Mucosa of stomach (tissue), 1 donor: Measurements from ENCODE around the gene SPNS3.

Source experiments
- H3K27me3 ChIP-seq: one replicate; pipeline ENCODE4 v1.7.0; 2013; ENCODE audit warnings: mild to moderate bottlenecking, low read length; ENCODE audit not compliant: control insufficient read depth, insufficient read depth
- H3K36me3 ChIP-seq: one replicate; pipeline ENCODE4 v1.7.0; 2013; ENCODE audit warnings: low read length; ENCODE audit not compliant: control insufficient read depth, insufficient read depth
- H3K4me1 ChIP-seq: one replicate; pipeline ENCODE4 v1.7.0; 2013; ENCODE audit warnings: mild to moderate bottlenecking, low read length; ENCODE audit not compliant: control insufficient read depth, insufficient read depth
- H3K4me3 ChIP-seq: one replicate; pipeline ENCODE4 v1.7.0; 2013; ENCODE audit warnings: low read length
- H3K9ac ChIP-seq: one replicate; pipeline ENCODE4 v1.7.0; 2013; ENCODE audit warnings: mild to moderate bottlenecking, low read length, moderate library complexity
- H3K9me3 ChIP-seq: one replicate; pipeline ENCODE4 v1.7.0; 2013; ENCODE audit warnings: mild to moderate bottlenecking, low read length, moderate library complexity; ENCODE audit not compliant: control insufficient read depth
- donor health status: Pancreatic carcinoma.

The SPNS3 gene

GRCh38 chr17:4450710-4451316 lies 17.1 kb downstream of the SPNS3 start:
- no peak overlapping the region for H3K9ac ChIP-seq
- H3K9me3 ChIP-seq: no peaks in the 10 kb centered on the region
- H3K36me3 ChIP-seq: no peaks in the 10 kb centered on the region
- H3K27me3 ChIP-seq: peaks cover 7% of the 10 kb centered on the region
- H3K4me3 ChIP-seq: no peak overlapping the region
- H3K4me1 ChIP-seq: peaks cover 14% of the 10 kb centered on the region

DNA sequence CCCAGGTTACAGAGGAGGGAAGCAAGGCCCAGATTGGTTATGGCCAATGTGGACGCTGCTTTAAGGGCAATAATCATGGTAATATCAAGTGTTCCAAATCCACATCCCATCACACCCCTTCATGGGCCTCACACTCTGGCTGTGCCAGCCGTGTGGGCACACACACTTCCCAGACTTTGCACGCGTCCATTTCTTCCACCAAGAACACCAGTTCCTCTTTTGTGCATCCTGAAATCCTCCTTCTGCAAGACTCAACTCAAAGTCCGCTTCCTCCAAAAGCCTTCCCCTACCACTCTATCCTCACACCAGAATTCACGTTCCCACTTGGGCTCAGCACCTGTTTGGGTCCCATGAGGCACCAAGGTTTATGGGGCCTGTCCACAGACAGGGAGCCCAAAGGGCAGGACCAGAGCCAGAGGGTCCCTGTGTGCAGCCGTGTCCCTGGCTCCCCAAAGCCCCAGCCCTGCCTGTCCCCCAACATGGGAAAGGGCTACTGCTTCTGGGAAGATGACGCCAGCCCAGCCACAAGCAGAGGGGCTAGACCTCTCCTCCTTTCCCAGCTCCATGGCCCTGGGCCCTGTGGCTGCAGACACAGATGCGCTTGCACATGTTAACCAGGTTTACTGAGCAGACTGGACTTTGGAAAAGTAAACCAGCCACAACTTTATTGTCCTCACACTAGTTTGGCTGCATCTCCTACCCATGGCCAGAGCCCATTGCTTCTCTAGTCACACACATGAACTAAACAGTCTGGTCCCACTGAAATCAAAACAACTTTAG lies 20.3 kb downstream of the SPNS3 start:
- Histone ChIP-seq H3K36me3 (no peaks in the 10 kb centered on the region), H3K9ac (no peak overlapping the region), H3K4me1 (peaks cover 14% of the 10 kb centered on the region), H3K27me3 (no peaks in the 10 kb centered on the region), H3K4me3 (no peak overlapping the region), H3K9me3 (no peaks in the 10 kb centered on the region)

DNA sequence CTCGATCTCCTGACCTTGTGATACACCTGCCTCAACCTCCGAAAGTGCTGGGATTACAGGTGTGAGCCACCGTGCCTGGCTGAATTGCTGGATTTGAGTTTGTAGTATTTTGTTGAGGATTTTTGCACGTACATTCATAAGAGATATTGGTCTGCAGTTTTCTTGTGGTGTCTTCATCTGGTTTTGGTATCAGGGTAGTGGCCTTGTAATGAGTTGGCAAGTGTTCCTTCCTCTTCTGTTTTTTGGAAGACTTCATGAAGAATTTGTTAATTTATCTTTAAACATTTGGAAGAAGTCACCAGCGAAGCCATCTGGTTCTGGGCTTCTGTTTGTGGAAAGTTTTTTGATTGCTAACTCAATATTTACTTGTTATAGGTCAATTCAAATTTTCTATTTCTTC lies 26.9 kb downstream of the SPNS3 start:
- Histone ChIP-seq H3K27me3 (no peaks in the 10 kb centered on the region), H3K4me1 (no peaks in the 10 kb centered on the region), H3K9me3 (no peaks in the 10 kb centered on the region), H3K9ac (no peak overlapping the region), H3K36me3 (no peaks in the 10 kb centered on the region), H3K4me3 (no peak overlapping the region)

- Histone ChIP-seq H3K9ac (no peak overlapping the region), H3K36me3 (no peaks in the 10 kb centered on the region), H3K27me3 (no peaks in the 10 kb centered on the region), H3K9me3 (no peaks in the 10 kb centered on the region), H3K4me1 (no peaks in the 10 kb centered on the region), H3K4me3 (no peak overlapping the region)
These were observed 30.2 kb downstream of the SPNS3 start for GRCh38 chr17:4463818-4464476.

DNA sequence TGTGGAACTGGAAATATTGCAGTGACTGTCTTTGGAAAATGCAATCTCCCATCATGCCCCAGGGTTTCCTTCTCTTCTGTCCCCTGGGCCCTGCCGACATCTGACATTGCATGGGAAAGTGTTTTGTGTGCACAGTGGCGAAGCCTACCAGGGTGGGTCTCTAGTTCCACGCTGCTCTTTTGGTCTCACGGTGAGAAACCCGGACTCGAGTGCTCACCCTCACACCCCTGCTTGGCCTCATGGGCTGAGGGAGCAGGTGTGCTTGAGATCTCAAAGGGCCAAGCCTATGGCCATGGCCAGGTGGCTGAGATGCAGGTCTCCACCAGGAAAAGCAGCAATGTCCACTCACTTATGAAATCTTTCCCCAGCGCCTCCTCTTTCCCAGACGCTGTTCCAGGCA lies 32.0 kb downstream of the SPNS3 start:
- H3K36me3 ChIP-seq: no peaks in the 10 kb centered on the region
- H3K4me3 ChIP-seq: no peak overlapping the region
- H3K9me3 ChIP-seq: no peaks in the 10 kb centered on the region
- no peaks in the 10 kb centered on the region for H3K27me3 ChIP-seq
- no peak overlapping the region for H3K9ac ChIP-seq
- no peaks in the 10 kb centered on the region for H3K4me1 ChIP-seq

DNA sequence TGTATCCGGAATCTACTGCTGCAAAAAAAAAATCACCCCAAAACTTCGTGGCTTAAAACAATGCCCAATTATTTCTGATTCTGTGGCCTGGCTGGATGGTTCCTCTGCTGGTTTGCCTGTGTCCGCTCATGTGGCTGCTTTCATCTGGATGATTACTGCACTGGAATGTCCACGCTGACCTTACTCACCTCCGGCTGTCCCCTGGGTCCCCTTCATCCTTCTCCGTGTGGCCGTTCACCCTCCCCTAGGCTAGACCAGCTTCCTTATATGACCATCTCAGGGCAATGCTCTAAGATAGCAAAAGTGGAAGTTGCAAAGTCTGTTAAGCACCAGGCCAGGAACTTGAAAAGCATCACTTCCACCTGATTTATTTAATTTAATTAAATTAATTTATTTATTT lies 33.5 kb downstream of the SPNS3 start:
- Histone ChIP-seq H3K27me3 (no peaks in the 10 kb centered on the region), H3K4me1 (no peaks in the 10 kb centered on the region), H3K9me3 (no peaks in the 10 kb centered on the region), H3K9ac (no peak overlapping the region), H3K36me3 (no peaks in the 10 kb centered on the region), H3K4me3 (no peak overlapping the region)

DNA sequence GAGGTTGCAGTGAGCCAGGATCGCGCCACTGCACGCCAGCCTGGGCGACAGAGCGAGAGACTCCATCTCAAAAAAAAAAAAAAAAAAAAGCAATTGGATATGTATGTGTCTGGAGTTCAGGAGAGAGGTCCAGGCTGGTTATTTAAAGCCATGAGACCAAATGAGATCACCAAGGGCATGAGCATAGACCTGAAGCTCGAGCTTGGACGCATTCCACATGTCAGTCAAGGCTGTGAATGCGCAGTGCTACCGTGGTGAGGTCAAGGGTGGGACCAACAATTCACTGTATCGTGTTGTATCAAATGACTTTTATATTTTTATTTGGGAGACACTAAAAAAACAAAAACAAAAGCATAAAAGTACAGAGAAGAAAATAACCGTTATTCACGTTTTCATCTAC lies 35.8 kb downstream of the SPNS3 start:
- Histone ChIP-seq H3K36me3 (no peaks in the 10 kb centered on the region), H3K4me3 (no peak overlapping the region), H3K9me3 (no peaks in the 10 kb centered on the region), H3K9ac (no peak overlapping the region), H3K27me3 (no peaks in the 10 kb centered on the region), H3K4me1 (peaks cover 5% of the 10 kb centered on the region)

- H3K9ac ChIP-seq: no peak overlapping the region
- H3K9me3 ChIP-seq: no peaks in the 10 kb centered on the region
- no peaks in the 10 kb centered on the region for H3K36me3 ChIP-seq
- H3K4me3 ChIP-seq: no peak overlapping the region
- no peaks in the 10 kb centered on the region for H3K27me3 ChIP-seq
- peaks cover 21% of the 10 kb centered on the region for H3K4me1 ChIP-seq
These were observed 38.5 kb downstream of the SPNS3 start for GRCh38 chr17:4472286-4472685.

DNA sequence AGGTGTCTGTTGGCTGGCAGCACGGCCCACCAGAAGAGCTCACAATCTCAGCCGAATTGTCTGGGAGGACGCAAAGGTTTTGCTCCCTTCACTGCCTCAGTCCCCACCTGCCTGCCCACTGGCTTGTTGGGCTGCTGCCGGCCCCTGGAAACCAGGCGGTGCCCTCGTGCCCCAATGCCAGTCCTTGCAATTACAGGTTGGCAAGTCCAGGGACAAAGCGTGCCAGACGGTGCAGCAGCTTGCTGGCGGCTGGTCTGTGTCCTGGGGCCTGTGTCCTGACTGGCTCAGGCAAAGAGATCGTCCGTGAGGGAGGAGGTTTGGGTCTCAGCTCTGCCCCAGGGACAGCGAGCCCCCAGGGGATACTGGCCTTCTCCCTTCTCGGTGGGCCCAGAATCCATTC lies 40.4 kb downstream of the SPNS3 start:
- H3K4me3 ChIP-seq: no peak overlapping the region
- no peaks in the 10 kb centered on the region for H3K36me3 ChIP-seq
- H3K9me3 ChIP-seq: no peaks in the 10 kb centered on the region
- H3K9ac ChIP-seq: no peak overlapping the region
- H3K4me1 ChIP-seq: peaks cover 30% of the 10 kb centered on the region
- H3K27me3 ChIP-seq: no peaks in the 10 kb centered on the region

GRCh38 chr17:4475001-4475400 lies 41.3 kb downstream of the SPNS3 start:
- no peak overlapping the region for H3K9ac ChIP-seq
- no peaks in the 10 kb centered on the region for H3K36me3 ChIP-seq
- no peaks in the 10 kb centered on the region for H3K9me3 ChIP-seq
- no peaks in the 10 kb centered on the region for H3K27me3 ChIP-seq
- no peak overlapping the region for H3K4me3 ChIP-seq
- peaks cover 39% of the 10 kb centered on the region for H3K4me1 ChIP-seq

DNA sequence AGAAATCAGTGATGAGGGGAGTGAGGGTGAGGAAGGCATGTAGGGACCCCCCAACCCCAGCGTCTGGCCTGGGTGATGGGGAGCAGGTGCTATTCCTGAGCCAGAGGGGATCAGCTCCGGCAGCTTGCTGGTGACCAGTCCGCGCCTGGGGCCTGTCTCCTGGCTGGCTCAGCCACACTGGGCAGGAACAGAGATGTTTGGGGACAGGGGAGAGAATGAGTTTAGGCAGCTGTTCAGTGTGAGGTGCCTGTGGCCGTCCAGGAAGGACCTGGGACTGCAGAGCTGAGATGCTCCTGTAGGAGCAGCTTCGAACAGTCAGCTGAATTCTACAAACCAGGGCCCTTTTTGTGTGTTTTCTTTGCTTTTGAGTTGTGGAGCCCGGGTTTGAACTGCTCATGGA lies 41.7 kb downstream of the SPNS3 start:
- H3K27me3 ChIP-seq: no peaks in the 10 kb centered on the region
- no peaks in the 10 kb centered on the region for H3K9me3 ChIP-seq
- no peak overlapping the region for H3K4me3 ChIP-seq
- H3K4me1 ChIP-seq: peaks cover 44% of the 10 kb centered on the region
- H3K36me3 ChIP-seq: no peaks in the 10 kb centered on the region
- no peak overlapping the region for H3K9ac ChIP-seq

GRCh38 chr17:4476017-4476416 lies 42.3 kb downstream of the SPNS3 start:
- Histone ChIP-seq H3K9ac (peak overlapping the region; percentile 56), H3K4me3 (no peak overlapping the region), H3K9me3 (no peaks in the 10 kb centered on the region), H3K27me3 (no peaks in the 10 kb centered on the region), H3K4me1 (peaks cover 49% of the 10 kb centered on the region), H3K36me3 (no peaks in the 10 kb centered on the region)
